HG03432 (cell line): ENCODE results near the gene DSTN.

Experiments
- ATAC-seq: cut with Tn5 transposase; IDR thresholded peaks from one replicate; pipeline ENCODE4 v1.9.1; 2021; ENCODE audit warnings: mild to moderate bottlenecking, moderate library complexity; ENCODE audit not compliant: unreplicated experiment

Gene DSTN

GRCh38 chr20:17622086-17622850 is 52.4 kb downstream of the DSTN start:
- ATAC-seq = no peak

DNA sequence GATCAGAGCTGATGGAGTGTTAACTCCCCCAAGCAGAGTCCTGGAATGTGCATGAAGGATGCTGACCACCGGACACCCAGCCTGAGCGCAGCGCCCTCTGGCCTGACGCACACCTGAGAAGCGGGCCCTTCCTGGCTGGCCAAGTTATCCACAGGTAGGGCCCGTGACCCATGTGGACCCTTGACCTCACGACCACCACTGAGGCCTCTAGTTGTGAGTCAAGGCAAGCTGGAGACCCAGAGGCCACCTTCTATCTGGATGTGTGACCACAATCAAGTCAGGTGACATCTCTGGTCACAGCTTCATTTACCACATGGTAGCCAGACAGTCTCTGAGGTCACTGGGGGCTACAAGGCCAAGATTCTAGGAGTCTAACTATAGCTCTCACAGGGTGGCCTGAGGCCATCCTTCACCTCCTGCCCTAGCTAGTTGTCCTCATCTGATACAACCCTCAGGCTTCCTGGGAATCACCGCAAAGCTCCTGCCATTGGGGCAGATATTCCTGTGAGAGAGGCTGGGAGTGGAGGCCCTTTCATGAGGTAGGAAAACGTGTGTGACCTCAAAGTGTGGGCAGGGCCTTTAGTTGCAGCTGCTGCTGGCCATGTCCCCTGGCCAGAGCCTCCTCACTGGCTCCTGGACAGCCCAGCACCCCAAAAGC is 53.1 kb downstream of the DSTN start:
- no peak for ATAC-seq

- ATAC-seq = no peak
Observed at GRCh38 chr20:17624070-17624469, 54.2 kb downstream of the DSTN start.

- no peak for ATAC-seq
Observed at GRCh38 chr20:17624551-17625245, 54.8 kb downstream of the DSTN start.

- no peak for ATAC-seq
Observed at GRCh38 chr20:17625246-17626051, 55.6 kb downstream of the DSTN start.

DNA sequence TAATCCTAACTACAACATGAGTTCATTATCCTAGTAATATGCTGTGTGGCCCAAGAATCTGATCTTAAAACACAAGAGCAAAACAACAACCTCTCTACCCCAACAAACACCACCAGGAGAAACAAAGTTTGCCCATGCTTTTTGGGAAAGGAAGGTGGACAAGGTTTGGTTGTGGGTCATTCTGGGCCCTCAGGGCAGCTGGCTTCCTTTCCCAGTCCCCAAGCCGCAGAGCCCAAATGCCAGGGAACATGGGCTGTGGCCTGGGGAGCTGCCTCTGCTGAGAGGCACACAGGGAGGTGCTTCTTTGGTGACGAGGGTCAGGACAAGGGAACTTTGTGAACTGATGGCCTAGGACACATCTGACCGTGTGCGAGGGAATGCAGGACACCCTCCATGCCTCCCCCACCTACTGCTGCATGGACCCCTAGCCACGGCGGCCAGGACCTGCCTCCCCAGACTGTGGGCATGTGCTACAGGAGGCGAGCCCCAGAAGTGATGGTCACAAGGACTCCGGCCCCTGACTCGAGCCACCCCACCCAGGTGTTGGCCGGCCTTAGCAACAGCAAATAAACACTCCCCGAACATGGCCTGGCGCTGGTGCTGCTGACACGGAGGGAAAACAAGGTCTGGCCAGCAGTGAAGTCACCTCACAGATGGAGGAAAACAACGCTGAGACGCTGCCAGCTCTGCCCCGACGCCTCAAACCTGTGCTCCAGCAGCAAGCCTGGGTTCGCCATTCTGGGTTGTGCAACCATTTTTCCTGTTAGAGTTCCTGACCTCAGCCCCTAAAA is 56.5 kb downstream of the DSTN start:
- ATAC-seq = no peak

GRCh38 chr20:17627101-17627955 is 57.5 kb downstream of the DSTN start:
- ATAC-seq = no peak

DNA sequence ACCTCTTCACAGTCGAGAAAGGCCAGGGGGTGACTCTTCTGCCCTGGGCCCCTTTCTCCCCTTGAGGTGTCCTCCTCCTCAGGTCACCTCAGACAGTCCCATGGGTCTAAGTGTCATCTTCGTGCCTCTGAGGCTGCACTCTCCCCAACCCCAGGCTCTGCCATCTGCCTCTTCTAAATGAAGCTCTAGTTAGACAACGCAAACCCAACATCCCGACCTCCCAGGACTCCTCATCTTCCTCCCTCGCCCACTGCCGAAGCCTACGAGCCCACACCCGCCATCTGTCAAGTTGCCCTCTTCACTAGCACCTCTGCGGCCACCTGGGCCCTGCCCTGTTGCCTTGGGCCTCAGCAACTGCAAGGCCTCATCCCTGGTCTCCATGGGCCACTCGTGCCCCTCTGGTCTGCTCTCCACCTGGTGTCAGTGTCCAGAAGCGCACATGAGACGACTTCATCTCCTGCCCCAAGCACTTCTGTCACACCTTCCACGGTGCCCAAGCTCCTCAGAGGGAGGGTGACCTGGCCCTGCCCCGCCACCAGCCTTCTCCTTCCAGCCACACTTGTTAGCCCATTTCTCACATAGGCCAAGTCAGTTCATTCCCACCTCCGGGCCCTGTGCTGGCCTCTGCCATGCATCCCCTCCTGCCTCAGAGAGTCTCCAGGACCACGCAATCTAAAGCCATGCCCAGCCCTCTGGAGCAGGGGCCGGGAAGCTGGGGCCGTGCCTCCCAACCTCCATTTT is 58.4 kb downstream of the DSTN start:
- no peak for ATAC-seq

DNA sequence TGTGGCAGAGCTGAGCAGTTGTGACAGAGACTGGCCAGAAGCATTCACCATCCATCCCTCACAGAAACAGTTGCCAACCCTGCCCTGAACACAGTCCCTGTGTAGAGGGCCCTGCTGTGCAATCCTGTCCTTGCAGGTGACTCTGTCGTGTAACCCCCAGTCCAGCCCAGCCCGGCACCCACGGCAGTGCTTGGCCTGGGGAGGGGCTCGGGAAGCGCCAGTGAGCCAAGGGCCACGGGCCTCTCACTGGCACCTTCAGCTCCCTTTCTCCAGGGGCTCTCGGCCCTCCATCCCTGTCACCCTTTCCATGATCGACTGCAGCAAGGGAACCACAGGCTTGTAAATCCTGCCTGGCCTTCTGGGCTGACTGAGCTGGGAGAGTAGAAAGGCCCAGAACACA is 59.1 kb downstream of the DSTN start:
- no peak for ATAC-seq

GRCh38 chr20:17629678-17630089 is 59.8 kb downstream of the DSTN start:
- no peak for ATAC-seq

DNA sequence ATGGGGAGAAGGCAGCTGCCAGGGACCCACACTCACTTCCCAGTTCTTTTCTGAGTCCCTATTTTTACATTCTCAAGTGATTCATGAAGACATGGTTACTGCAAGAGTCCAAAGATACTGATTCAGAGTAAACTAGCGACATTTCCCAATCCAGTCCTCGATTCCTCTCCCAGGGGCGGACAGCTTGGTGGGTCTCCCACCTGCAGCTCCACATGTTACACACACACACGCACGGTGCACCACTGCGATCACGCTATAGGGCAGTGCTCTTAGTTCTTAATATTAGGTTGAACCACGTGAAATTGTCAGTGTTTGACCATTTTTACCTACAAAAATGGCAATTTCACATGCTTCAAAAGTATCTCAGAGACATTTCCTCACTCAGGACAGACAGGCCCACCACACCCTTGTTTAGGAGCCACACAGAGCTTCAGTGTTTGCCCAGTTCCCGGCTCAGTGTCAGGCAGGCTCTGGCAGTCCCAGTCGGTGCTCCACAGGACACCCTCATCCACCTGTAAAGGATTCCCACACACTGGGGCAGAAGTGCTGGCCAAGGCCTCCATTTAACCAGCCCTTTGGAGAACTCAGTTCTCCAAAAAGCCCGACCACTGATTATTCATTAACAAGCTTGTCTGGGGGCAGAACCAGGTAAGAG is 60.4 kb downstream of the DSTN start:
- ATAC-seq = no peak

DNA sequence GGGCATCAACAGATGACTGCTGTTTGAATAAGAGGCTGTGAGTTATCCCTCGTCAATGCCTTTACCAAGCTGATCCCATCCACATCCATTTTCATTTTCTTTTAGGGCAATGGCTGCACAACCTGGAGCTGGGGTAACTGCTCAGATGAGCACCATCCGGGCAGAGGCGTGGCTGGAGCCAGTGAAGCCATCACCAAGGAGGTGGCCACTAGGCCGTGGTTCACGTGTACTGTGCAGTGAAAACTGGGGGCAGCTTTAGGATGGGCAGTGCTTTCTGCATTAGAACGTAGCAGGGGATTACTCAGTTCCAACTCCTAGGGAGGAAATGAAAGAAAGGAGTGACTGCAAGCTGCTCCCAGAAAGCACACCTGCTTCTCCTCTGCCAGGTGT is 60.9 kb downstream of the DSTN start:
- no peak for ATAC-seq

DNA sequence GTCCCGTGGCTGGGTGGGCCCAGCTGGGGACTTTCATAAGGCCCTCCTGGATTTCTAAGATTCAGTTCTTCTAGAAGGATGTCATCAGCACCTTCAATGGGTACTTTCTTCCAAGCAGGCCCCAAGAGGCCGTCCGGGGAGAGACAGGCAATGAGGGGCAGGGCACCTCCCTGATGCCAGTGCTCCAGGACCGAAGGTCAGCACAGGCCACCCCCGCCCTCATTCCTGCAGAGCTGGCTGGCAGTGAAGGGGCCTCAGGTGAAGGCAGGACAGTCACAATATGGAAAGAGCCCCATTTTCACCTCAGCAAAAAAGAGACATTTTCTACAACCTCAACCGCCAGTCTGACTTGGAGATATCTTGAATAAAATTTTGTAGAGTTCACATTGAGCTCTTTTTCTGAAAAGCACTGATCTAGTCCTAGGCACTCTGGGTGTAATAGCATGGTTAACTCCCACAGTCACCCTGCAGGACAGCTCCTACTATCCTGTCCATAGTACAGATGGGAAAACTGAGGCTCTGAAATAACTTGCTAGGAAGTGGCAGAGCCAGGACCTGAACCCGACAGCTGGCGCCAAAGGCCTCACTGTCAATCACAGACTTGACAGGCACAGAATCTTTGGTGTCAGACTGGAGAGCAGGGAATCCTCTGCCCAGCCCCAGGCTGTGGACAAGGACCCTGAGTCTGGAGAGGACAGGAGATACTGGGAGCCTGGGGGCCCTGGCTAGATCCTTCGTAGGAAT is 61.9 kb downstream of the DSTN start:
- ATAC-seq = no peak

DNA sequence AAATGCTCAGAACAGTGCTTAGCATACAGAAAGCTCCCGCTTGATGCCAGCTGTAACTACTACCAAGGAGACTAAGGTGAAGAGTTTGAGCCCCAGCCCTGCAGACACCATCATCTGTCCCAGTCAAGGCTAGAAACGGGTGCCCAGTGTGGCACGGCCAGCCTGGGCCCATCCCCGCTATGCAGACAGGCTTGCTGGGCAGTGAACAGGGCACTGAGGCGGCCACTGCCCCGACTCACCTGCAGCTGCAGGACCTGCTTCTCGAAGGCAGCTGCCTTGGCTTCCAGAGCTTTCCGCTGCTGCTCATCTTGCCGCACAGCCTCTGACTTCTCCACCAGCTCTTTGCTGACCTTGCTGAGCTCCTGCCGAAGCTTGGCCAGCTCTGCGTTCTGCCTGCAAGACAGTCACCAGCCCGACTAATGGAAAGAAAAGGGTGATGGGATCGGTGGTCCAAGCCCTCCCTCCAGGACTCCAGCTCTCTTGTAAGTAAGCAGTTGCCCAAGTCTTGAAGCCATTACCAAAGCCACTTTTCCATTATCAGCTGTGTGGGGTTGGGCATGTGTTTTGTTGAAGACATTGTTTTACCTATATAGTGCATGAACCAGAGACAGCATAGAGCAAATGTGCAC is 63.5 kb downstream of the DSTN start:
- no peak for ATAC-seq

DNA sequence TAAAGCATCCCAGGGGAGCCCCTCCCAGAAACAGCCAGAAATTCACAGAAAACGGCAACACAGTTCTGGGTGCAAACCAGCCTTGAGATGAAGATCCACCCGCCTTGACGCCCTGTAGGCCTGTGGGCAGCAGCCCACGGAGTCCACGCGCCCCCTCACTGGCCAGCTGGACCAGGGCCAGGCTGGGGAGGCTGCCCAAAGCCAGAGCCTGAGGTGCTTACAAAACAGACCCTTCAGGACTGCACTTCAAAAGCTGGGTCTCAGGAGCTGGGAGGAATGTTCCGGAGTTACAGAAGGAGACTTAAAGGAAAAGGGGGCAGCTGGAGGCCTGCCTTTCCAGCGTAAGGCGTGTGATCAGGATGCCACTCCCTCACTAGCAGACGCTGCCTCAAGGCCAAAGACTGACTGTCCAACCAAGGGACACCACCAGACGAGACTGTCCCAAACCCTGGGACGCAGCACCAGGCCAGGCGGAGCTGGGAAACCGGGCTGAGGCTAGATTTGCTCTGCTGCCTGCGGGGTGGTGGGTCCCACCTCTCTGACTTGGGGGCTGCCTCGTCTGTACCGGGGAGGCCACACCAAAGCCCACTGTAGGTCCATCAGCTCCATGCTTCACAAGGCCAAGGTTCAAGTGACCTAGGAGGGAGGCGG is 64.1 kb downstream of the DSTN start:
- ATAC-seq = no peak

DNA sequence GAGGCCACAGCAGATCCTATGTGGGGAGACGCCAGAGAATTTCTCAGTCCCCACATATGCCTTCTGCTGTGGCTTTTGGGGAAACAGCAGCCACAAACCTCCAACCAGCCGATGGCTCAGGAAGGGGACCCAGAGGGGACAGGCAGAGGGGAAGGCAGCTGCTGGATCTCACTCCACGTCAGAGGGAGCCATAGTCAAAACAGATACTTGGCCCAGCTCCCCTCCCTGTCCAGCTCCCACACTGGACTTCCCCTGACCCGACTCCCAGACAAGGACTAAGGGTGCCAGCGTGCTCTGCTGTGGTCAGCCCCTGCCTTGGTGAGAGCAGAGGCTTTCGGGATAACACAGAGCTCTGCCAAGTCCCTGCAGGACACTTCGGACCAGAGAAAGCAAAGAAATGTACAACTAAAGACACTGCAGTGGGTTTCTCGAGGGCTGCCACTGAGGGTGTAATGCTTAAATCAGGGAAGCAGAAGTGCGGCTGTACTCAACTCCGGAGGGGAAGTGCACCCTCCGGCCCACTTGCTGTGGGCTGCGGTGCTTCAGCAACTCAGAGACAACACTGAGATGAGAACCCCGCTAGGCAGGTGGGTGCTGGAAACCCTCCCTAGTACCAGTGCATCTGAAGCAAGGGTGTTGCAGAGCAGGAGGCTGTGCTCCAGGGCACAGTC is 64.9 kb downstream of the DSTN start:
- ATAC-seq = no peak
